OCI-LY7 (cell line): ENCODE data around the gene SLC13A3. TPM values are rescaled to one million over a fixed set of nuclear protein-coding genes. Genes with fewer than 3 reads are reported as not detected.

Experiments
- total RNA-seq, 2 experiments: library from RNA; depleted of rRNA in 1 of 2; stranded (reverse); fragments of >200 nt in 1 of 2; shearing (Covaris generic) in 1 of 2; gene quantifications; 2 replicates each; pipeline ENCODE4 v1.2.3, GENCODE V29; 2014 to 2022

The SLC13A3 gene
- total RNA-seq, 2 experiments from 2014 or later, result not detected

Other genes starting within 250 kb of the SLC13A3 start
- gene ELMO2, start 244.8 kb downstream of the SLC13A3 start, total RNA-seq (2014; rRNA removed; shearing (Covaris generic)), result 16.0 and 18.9 TPM in 2 replicates
- gene ELMO2, start 244.8 kb downstream of the SLC13A3 start, total RNA-seq (2022), result 33.5 and 36.4 TPM in 2 replicates
- not detected in 2 replicates for gene ZNF334, start 137.9 kb downstream of the SLC13A3 start, total RNA-seq (2014; rRNA removed; shearing (Covaris generic))
- gene ZNF334, start 137.9 kb downstream of the SLC13A3 start, total RNA-seq (2022), result not detected in 2 replicates
- gene OCSTAMP, start 100.8 kb downstream of the SLC13A3 start, total RNA-seq (2014; rRNA removed; shearing (Covaris generic)), result not detected in 2 replicates
- not detected in 2 replicates for gene OCSTAMP, start 100.8 kb downstream of the SLC13A3 start, total RNA-seq (2022)
- 25.2 and 32.9 TPM in 2 replicates for gene TP53RK, start 38.0 kb upstream of the SLC13A3 start, total RNA-seq (2014; rRNA removed; shearing (Covaris generic))
- 18.6 and 19.7 TPM in 2 replicates for gene TP53RK, start 38.0 kb upstream of the SLC13A3 start, total RNA-seq (2022)
- gene SLC2A10, start 58.2 kb upstream of the SLC13A3 start, total RNA-seq (2014; rRNA removed; shearing (Covaris generic)), result not detected in 2 replicates
- gene SLC2A10, start 58.2 kb upstream of the SLC13A3 start, total RNA-seq (2022), result not detected in 2 replicates
- gene EYA2, start 243.4 kb upstream of the SLC13A3 start, total RNA-seq (2014; rRNA removed; shearing (Covaris generic)), result not detected in 2 replicates
- not detected in 2 replicates for gene EYA2, start 243.4 kb upstream of the SLC13A3 start, total RNA-seq (2022)